ENCODE measurements around the gene PABPN1L. TPM values are rescaled to one million over a fixed set of nuclear protein-coding genes. Genes with fewer than 3 reads are reported as not detected.

PABPN1L gene
- total RNA-seq, 1 donor from 2014 or later = not detected

DNA sequence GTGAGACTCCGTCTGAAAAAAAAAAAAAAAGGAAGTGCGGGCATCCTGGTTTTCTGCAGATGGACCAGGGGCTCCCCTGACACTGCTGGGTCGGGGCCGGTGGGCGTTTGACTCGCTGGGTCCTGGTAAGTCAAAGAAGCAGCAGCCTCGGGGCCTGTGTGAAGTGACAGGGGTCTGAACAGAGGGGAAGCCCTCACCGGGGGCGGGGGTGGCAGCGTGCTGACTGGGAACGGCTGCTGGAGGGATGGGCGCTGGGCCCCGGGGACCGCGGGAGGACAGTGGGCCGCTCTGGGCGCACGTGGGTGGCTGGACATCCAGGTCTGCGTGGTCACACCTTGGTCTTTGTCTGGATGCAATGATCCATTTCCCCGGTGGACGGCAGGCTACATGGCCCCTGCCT is 17.9 kb downstream of the PABPN1L start:
- no peaks in the 10 kb centered on the region for H3K9me3 ChIP-seq (ENCODE audit: insufficient read depth, low read depth, low read length)
- H3K79me2 ChIP-seq (ENCODE audit: insufficient read depth, low read length) = no peaks in the 10 kb centered on the region
- H3K27ac ChIP-seq (ENCODE audit: low read depth, low read length) = no peak overlapping the region
- Mint-ChIP-seq H3K36me3 (ENCODE audit: low read depth, unreplicated experiment) (peaks cover 13% of the 10 kb centered on the region), H3K4me1 (ENCODE audit: low read depth, unreplicated experiment) (no peaks in the 10 kb centered on the region), H3K27ac (ENCODE audit: unreplicated experiment) (no peak overlapping the region), H3K27me3 (ENCODE audit: low read depth, unreplicated experiment) (no peaks in the 10 kb centered on the region), H3K9me3 (ENCODE audit: unreplicated experiment) (no peaks in the 10 kb centered on the region), H3K4me3 (ENCODE audit: unreplicated experiment) (no peak overlapping the region)
- H2AFZ ChIP-seq (ENCODE audit: low read depth, low read length) = no peak overlapping the region
- H3K27me3 ChIP-seq (ENCODE audit: insufficient read depth, low read length) = no peaks in the 10 kb centered on the region
- H3K4me3 ChIP-seq (ENCODE audit: insufficient read depth, low read depth, low read length) = no peak overlapping the region
- no peak for DNase-seq (ENCODE audit: low read depth)
- TF ChIP-seq, protein P1, sequence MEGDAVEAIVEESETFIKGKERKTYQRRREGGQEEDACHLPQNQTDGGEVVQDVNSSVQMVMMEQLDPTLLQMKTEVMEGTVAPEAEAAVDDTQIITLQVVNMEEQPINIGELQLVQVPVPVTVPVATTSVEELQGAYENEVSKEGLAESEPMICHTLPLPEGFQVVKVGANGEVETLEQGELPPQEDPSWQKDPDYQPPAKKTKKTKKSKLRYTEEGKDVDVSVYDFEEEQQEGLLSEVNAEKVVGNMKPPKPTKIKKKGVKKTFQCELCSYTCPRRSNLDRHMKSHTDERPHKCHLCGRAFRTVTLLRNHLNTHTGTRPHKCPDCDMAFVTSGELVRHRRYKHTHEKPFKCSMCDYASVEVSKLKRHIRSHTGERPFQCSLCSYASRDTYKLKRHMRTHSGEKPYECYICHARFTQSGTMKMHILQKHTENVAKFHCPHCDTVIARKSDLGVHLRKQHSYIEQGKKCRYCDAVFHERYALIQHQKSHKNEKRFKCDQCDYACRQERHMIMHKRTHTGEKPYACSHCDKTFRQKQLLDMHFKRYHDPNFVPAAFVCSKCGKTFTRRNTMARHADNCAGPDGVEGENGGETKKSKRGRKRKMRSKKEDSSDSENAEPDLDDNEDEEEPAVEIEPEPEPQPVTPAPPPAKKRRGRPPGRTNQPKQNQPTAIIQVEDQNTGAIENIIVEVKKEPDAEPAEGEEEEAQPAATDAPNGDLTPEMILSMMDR (IDR thresholded peaks at IDR 0.05; ENCODE audit: insufficient read depth, low read depth, low read length) = no peak
- TF ChIP-seq EZH2 (IDR thresholded peaks at IDR 0.05; ENCODE audit: insufficient read depth, low read length) = no peak
- no peak overlapping the region for H3K4me2 ChIP-seq (ENCODE audit: low read length)
- H3K36me3 ChIP-seq (ENCODE audit: insufficient read depth, low read length) = no peaks in the 10 kb centered on the region
- FAIRE-seq = no peak
- no peak overlapping the region for H3K9ac ChIP-seq (ENCODE audit: low read length)
- H3K4me1 ChIP-seq (ENCODE audit: insufficient read depth, low read length) = no peaks in the 10 kb centered on the region
- peaks cover 40% of the 10 kb centered on the region for H4K20me1 ChIP-seq (ENCODE audit: insufficient read depth, low read length)

DNA sequence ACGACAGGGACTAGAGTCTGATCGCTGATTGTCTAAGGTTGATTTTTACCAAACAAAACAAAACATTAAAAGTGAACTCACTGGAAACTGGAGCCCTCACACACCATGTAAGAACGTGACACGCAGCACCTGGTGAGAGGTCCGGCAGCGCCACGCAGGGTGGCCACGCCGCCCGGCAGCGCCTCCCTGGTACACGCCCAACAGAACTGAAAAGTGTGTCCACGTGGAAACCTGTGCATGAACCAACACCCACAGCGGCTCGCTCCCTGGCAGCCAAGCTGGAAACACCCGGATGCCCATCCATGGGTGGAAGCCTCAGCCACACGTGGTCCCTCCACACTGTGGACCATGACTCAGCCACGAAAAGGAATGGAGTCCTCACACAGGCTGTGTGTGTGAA is 18.8 kb downstream of the PABPN1L start:
- Histone ChIP-seq H4K20me1 (ENCODE audit: insufficient read depth, low read length) (peaks cover 44% of the 10 kb centered on the region), H3K36me3 (ENCODE audit: insufficient read depth, low read length) (no peaks in the 10 kb centered on the region), H2AFZ (ENCODE audit: low read depth, low read length) (no peak overlapping the region), H3K9ac (ENCODE audit: low read length) (no peak overlapping the region), H3K4me1 (ENCODE audit: insufficient read depth, low read length) (no peaks in the 10 kb centered on the region), H3K4me3 (ENCODE audit: insufficient read depth, low read depth, low read length) (no peak overlapping the region), H3K9me3 (ENCODE audit: insufficient read depth, low read depth, low read length) (no peaks in the 10 kb centered on the region), H3K27me3 (ENCODE audit: insufficient read depth, low read length) (no peaks in the 10 kb centered on the region), H3K4me2 (ENCODE audit: low read length) (no peak overlapping the region), H3K79me2 (ENCODE audit: insufficient read depth, low read length) (no peaks in the 10 kb centered on the region), H3K27ac (ENCODE audit: low read depth, low read length) (no peak overlapping the region)
- no peak overlapping the region for H3K4me3 Mint-ChIP-seq (ENCODE audit: unreplicated experiment)
- peaks cover 16% of the 10 kb centered on the region for H3K36me3 Mint-ChIP-seq (ENCODE audit: low read depth, unreplicated experiment)
- FAIRE-seq (no peak), DNase-seq (ENCODE audit: low read depth) (no peak)
- no peak overlapping the region for H3K27ac Mint-ChIP-seq (ENCODE audit: unreplicated experiment)
- TF ChIP-seq, protein P1 (IDR thresholded peaks at IDR 0.05; ENCODE audit: insufficient read depth, low read depth, low read length) = no peak
- TF ChIP-seq EZH2 (IDR thresholded peaks at IDR 0.05; ENCODE audit: insufficient read depth, low read length) = no peak
- no peaks in the 10 kb centered on the region for H3K27me3 Mint-ChIP-seq (ENCODE audit: low read depth, unreplicated experiment)
- no peaks in the 10 kb centered on the region for H3K4me1 Mint-ChIP-seq (ENCODE audit: low read depth, unreplicated experiment)
- no peaks in the 10 kb centered on the region for H3K9me3 Mint-ChIP-seq (ENCODE audit: unreplicated experiment)

DNA sequence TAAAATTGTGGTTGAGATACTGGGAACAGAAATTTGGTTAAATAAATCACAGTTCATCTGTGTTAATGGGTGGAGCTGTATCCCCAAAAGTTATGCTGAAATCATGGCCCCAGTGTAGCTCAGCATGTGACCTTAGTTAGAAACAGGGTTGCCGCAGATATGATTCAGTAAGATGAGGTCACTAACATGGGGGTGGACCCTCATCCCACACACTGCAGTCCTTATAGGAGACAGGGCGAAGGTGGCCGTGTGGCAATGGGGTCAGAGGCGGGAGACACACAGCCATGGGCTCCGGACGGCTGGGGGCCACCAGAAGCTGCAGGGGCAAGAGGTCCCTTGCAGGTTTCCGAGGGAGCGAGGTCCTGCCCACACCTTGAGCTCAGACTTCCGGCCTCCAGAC is 20.4 kb downstream of the PABPN1L start:
- no peak for TF ChIP-seq EZH2 (IDR thresholded peaks at IDR 0.05; ENCODE audit: insufficient read depth, low read length)
- TF ChIP-seq, protein P1 (IDR thresholded peaks at IDR 0.05; ENCODE audit: insufficient read depth, low read depth, low read length) = no peak
- H3K4me2 ChIP-seq (ENCODE audit: low read length) = no peak overlapping the region
- Mint-ChIP-seq H3K4me3 (ENCODE audit: unreplicated experiment) (no peak overlapping the region), H3K9me3 (ENCODE audit: unreplicated experiment) (no peaks in the 10 kb centered on the region), H3K4me1 (ENCODE audit: low read depth, unreplicated experiment) (no peaks in the 10 kb centered on the region), H3K27me3 (ENCODE audit: low read depth, unreplicated experiment) (no peaks in the 10 kb centered on the region), H3K27ac (ENCODE audit: unreplicated experiment) (no peak overlapping the region), H3K36me3 (ENCODE audit: low read depth, unreplicated experiment) (peaks cover 8% of the 10 kb centered on the region)
- no peak overlapping the region for H2AFZ ChIP-seq (ENCODE audit: low read depth, low read length)
- no peak overlapping the region for H3K9ac ChIP-seq (ENCODE audit: low read length)
- DNase-seq (ENCODE audit: low read depth) (no peak), FAIRE-seq (no peak)
- H3K36me3 ChIP-seq (ENCODE audit: insufficient read depth, low read length) = no peaks in the 10 kb centered on the region
- no peak overlapping the region for H3K4me3 ChIP-seq (ENCODE audit: insufficient read depth, low read depth, low read length)
- no peaks in the 10 kb centered on the region for H3K9me3 ChIP-seq (ENCODE audit: insufficient read depth, low read depth, low read length)
- no peaks in the 10 kb centered on the region for H3K27me3 ChIP-seq (ENCODE audit: insufficient read depth, low read length)
- no peak overlapping the region for H3K27ac ChIP-seq (ENCODE audit: low read depth, low read length)
- no peaks in the 10 kb centered on the region for H3K4me1 ChIP-seq (ENCODE audit: insufficient read depth, low read length)
- no peaks in the 10 kb centered on the region for H3K79me2 ChIP-seq (ENCODE audit: insufficient read depth, low read length)
- peaks cover 47% of the 10 kb centered on the region for H4K20me1 ChIP-seq (ENCODE audit: insufficient read depth, low read length)

Data from astrocyte (in vitro differentiated cells and primary cell).